HG03342 (cell line): ENCODE results near the gene B4GALNT1.
"Not testable (repeated sequence)": the region's sequence is repeated elsewhere in the genome, so short reads cannot be mapped to it uniquely, and the experiment has no call there.

Experiments used
- ATAC-seq: cut with Tn5 transposase; IDR thresholded peaks from one replicate; pipeline ENCODE4 v1.9.1; 2021; ENCODE audit warnings: mild to moderate bottlenecking, moderate library complexity; ENCODE audit not compliant: unreplicated experiment

The B4GALNT1 gene

GRCh38 chr12:57638096-57638495 lies 5.1 kb upstream of the B4GALNT1 start:
- ATAC-seq: no peak

- ATAC-seq: no peak
Observed at GRCh38 chr12:57637364-57637763, 4.4 kb upstream of the B4GALNT1 start.

- not testable (repeated sequence) for ATAC-seq
Observed at GRCh38 chr12:57636731-57637130, 3.7 kb upstream of the B4GALNT1 start.

GRCh38 chr12:57632073-57632957 lies 686 bp downstream of the B4GALNT1 start:
- ATAC-seq: no peak

GRCh38 chr12:57631566-57632072 lies 1.4 kb downstream of the B4GALNT1 start:
- ATAC-seq: no peak

- no peak for ATAC-seq
Observed at GRCh38 chr12:57630891-57631433, 2.0 kb downstream of the B4GALNT1 start.

- ATAC-seq: no peak
Observed at GRCh38 chr12:57629897-57630471, 3.0 kb downstream of the B4GALNT1 start.

GRCh38 chr12:57628280-57629191 lies 4.5 kb downstream of the B4GALNT1 start:
- no peak for ATAC-seq

GRCh38 chr12:57627501-57628279 lies 5.3 kb downstream of the B4GALNT1 start:
- no peak for ATAC-seq

- ATAC-seq: no peak
Observed at GRCh38 chr12:57626921-57627445, 6.0 kb downstream of the B4GALNT1 start.

GRCh38 chr12:57626111-57626920 lies 6.7 kb downstream of the B4GALNT1 start:
- no peak for ATAC-seq

- ATAC-seq: no peak
Observed at GRCh38 chr12:57625261-57626032, 7.6 kb downstream of the B4GALNT1 start.

GRCh38 chr12:57624441-57625220 lies 8.4 kb downstream of the B4GALNT1 start:
- no peak for ATAC-seq

- ATAC-seq: no peak
Observed at GRCh38 chr12:57623811-57624390, 9.1 kb downstream of the B4GALNT1 start.

- ATAC-seq: no peak
Observed at GRCh38 chr12:57623385-57623784, 9.6 kb downstream of the B4GALNT1 start.

- no peak for ATAC-seq
Observed at GRCh38 chr12:57622293-57623245, 10.4 kb downstream of the B4GALNT1 start.
